HUES64 (cell line): Measurements from ENCODE around the gene PARVA.

ENCODE experiments used
- H3K27ac ChIP-seq: 2 replicates; pipeline ENCODE4 v1.7.0; 2013; ENCODE audit warnings: low read depth, low read length, inconsistent platforms
- H3K27me3 ChIP-seq: 2 replicates; pipeline ENCODE4 v1.6.1; 2013; ENCODE audit warnings: mild to moderate bottlenecking, low read length; ENCODE audit not compliant: insufficient read depth
- H3K36me3 ChIP-seq: 2 replicates; pipeline ENCODE4 v1.6.1; 2013; ENCODE audit warnings: mild to moderate bottlenecking, low read length; ENCODE audit not compliant: insufficient read depth
- H3K4me1 ChIP-seq: 2 replicates; pipeline ENCODE4 v1.6.1; 2013; ENCODE audit warnings: mild to moderate bottlenecking, low read length, moderate library complexity; ENCODE audit not compliant: insufficient read depth
- H3K4me3 ChIP-seq: 2 replicates; pipeline ENCODE4 v1.5.1; 2013; ENCODE audit warnings: mild to moderate bottlenecking, low read length, moderate library complexity
- H3K9ac ChIP-seq: 2 replicates; pipeline ENCODE4 v1.6.1; 2013; ENCODE audit warnings: mild to moderate bottlenecking, low read depth, low read length
- H3K9me3 ChIP-seq: 2 replicates; pipeline ENCODE4 v1.6.1; 2013; ENCODE audit warnings: low read depth, low read length; ENCODE audit not compliant: insufficient read depth
- WGBS: fragments of 150-250, 120-280 bp; methylation state at CpG from one replicate; pipeline ENCODE4 v1.1.7; 2013; ENCODE audit warnings: missing lambda C conversion rate; 5-methylcytosine and 5-hydroxymethylcytosine counted together

The PARVA gene

DNA sequence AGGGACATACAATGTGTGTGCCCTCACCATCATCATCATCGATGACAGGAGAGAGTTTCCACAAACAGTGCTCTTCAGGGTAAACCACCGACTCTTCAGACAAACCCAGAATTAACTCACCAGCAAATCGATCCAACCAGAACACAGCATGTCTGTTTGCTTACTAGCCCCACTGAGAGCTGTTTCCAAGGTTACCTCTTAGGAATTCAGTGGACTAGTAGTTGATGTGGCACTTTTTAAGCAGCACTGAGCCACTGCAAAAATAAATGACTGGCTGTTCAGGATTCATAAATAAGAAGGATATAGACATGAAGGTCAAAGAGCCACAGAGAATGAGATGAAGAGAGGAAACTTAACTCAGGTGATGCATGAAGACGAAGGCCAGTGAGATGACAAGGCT lies 83.1 kb downstream of the PARVA start:
- Histone ChIP-seq H3K4me3 (no peak overlapping the region), H3K36me3 (no peaks in the 10 kb centered on the region), H3K9ac (no peak overlapping the region), H3K9me3 (peaks cover 10% of the 10 kb centered on the region; the same call in 1 of the 2 replicates), H3K27me3 (no peaks in the 10 kb centered on the region), H3K27ac (no peak overlapping the region), H3K4me1 (no peaks in the 10 kb centered on the region; the same call in 1 of the 2 replicates)
- 89% methylated on average over 4 of the region's 4 CpGs for WGBS

DNA sequence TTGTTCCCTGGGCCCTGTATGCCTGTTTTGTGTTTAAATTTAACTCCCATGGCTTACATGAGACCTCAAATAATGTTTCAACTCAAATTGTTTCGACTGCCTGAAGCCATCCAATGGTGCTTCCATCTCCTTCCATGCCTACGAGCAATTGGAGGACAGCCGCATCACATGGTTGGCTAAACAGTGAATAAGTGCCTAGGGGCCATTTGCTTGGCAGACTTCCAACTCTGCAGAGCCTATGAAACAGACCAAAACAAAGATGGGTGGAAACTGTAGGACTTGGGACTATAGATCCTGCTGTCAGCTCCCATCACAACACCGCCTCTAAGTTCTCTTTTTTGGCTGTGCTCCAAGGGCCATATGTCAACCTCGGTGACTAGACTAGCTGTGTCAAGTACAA lies 84.1 kb downstream of the PARVA start:
- H3K27me3 ChIP-seq: no peaks in the 10 kb centered on the region
- H3K36me3 ChIP-seq: no peaks in the 10 kb centered on the region
- H3K27ac ChIP-seq: no peak overlapping the region
- H3K9me3 ChIP-seq: peaks cover 10% of the 10 kb centered on the region; the same call in 1 of the 2 replicates
- WGBS: 96% methylated on average over 5 of the region's 5 CpGs
- H3K4me1 ChIP-seq: no peaks in the 10 kb centered on the region; the same call in 1 of the 2 replicates
- no peak overlapping the region for H3K4me3 ChIP-seq
- no peak overlapping the region for H3K9ac ChIP-seq

DNA sequence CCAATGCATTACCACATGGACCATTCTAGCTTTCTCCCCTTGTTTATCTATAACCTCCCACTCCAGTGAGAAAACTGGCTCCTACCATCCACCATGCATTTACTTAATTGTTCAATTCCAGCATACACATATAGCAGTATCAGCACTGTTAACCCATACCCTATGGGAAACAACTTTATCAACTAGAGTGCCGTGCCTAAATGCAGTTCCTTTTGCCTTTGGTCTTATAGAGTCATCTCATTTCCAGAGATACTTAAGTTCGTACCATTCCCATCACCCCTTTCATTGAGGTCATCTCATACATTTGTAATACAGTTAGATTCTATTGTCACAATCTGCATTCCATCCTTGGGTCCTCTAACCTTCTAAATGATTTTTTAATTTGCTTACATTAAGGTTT lies 86.9 kb downstream of the PARVA start:
- Histone ChIP-seq H3K4me3 (no peak overlapping the region), H3K4me1 (no peaks in the 10 kb centered on the region; the same call in 1 of the 2 replicates), H3K27me3 (no peaks in the 10 kb centered on the region), H3K27ac (no peak overlapping the region), H3K9me3 (peaks cover 10% of the 10 kb centered on the region; the same call in 1 of the 2 replicates), H3K9ac (no peak overlapping the region), H3K36me3 (no peaks in the 10 kb centered on the region)
- 88% methylated on average over 2 of the region's 2 CpGs for WGBS

DNA sequence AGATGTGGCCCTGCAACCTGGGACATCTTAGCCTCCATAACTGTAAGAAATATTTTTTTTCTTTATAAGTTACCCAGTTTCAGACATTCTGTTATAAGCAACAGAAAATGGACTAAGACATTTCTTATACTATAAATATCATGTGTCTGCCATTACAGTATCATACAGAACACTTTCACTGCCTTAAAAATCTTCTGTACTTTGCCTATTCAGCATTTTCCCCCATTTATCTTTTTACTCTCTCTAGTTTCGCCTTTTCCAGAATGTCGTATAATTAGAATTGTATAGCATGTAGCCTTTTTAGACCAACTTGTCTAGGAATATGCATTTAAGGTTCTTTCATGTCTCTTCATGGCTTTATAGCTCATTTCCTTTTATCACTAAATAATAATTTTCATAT lies 88.0 kb downstream of the PARVA start:
- Histone ChIP-seq H3K27ac (no peak overlapping the region), H3K9ac (no peak overlapping the region), H3K4me3 (no peak overlapping the region), H3K9me3 (peaks cover 10% of the 10 kb centered on the region; the same call in 1 of the 2 replicates), H3K27me3 (no peaks in the 10 kb centered on the region), H3K4me1 (no peaks in the 10 kb centered on the region; the same call in 1 of the 2 replicates), H3K36me3 (no peaks in the 10 kb centered on the region)
- 100% methylated on average over 1 of the region's 2 CpGs for WGBS

DNA sequence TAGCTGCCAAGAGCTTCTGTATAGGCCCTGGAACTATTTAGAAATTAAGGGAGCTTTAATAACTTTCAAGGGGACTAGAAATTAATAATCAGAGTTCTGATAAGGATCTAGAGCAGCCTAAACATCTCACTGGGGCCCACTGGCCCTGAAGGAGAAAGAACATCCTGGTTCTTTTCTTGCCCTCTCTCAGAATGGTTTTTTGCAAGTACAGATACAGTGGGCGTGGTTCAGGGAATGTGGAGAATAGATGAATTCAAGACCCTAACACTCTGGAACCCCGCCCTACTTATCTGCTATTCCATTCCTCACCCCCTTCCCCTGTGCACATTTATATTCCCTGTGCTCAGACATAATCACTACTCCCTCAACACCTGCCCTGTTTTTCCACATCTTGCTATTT lies 90.2 kb downstream of the PARVA start:
- no peak overlapping the region for H3K27ac ChIP-seq
- 91% methylated on average over 1 of the region's 2 CpGs for WGBS
- H3K27me3 ChIP-seq: no peaks in the 10 kb centered on the region
- H3K4me3 ChIP-seq: no peak overlapping the region
- no peaks in the 10 kb centered on the region for H3K36me3 ChIP-seq
- peaks cover 5% of the 10 kb centered on the region for H3K4me1 ChIP-seq
- no peak overlapping the region for H3K9ac ChIP-seq
- peaks cover 10% of the 10 kb centered on the region; the same call in 1 of the 2 replicates for H3K9me3 ChIP-seq

DNA sequence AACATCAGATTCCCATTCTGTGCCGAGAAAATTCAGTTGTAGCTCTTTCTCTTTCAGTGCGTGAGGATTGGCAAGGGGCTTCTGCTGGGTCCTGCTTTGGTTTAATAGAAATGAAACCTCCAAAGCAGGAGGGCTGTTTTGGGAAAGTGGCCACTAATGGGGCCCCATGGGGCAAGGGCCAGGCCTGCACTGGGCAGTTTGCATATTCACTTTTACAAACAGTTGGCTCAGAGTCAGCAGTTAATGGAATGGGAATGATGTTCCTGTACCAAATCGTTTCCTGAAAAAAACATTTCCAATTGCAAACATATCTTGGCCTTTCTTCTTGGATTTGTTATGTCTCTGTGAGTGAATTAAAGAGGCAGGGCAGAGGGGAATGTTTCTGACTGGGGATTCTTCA lies 92.1 kb downstream of the PARVA start:
- 93% methylated on average over 3 of the region's 3 CpGs for WGBS

DNA sequence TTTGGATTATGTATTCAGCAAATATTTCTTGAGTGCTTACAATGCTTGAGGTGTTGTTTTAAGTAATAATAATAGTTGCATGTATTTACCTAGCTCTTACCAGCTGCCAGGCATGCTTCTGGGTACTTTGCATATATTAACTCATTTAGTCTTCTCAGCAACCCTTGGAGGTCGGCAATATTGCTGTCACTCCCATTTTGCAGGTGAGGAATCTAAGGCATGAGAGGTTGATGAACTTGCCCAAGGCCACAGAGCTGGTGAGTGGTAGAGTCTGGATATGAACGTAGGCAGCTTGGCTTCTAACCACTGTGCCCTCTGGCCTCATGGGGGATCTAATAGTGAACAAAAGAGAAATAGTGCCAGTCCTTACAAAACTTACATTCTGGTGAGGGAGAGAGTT lies 92.9 kb downstream of the PARVA start:
- Histone ChIP-seq H3K36me3 (no peaks in the 10 kb centered on the region; the same call in 1 of the 2 replicates), H3K4me3 (no peak overlapping the region), H3K27ac (no peak overlapping the region), H3K27me3 (no peaks in the 10 kb centered on the region), H3K9ac (no peak overlapping the region), H3K4me1 (peaks cover 20% of the 10 kb centered on the region), H3K9me3 (no peaks in the 10 kb centered on the region)
- 73% methylated on average over 2 of the region's 2 CpGs for WGBS

More for the DNA sequence above, 92.1 kb downstream of the PARVA start:
- Histone ChIP-seq H3K36me3 (no peaks in the 10 kb centered on the region; the same call in 1 of the 2 replicates), H3K4me1 (peaks cover 20% of the 10 kb centered on the region), H3K4me3 (no peak overlapping the region), H3K27ac (no peak overlapping the region), H3K9me3 (peaks cover 3% of the 10 kb centered on the region; the same call in 1 of the 2 replicates), H3K9ac (no peak overlapping the region), H3K27me3 (no peaks in the 10 kb centered on the region)

DNA sequence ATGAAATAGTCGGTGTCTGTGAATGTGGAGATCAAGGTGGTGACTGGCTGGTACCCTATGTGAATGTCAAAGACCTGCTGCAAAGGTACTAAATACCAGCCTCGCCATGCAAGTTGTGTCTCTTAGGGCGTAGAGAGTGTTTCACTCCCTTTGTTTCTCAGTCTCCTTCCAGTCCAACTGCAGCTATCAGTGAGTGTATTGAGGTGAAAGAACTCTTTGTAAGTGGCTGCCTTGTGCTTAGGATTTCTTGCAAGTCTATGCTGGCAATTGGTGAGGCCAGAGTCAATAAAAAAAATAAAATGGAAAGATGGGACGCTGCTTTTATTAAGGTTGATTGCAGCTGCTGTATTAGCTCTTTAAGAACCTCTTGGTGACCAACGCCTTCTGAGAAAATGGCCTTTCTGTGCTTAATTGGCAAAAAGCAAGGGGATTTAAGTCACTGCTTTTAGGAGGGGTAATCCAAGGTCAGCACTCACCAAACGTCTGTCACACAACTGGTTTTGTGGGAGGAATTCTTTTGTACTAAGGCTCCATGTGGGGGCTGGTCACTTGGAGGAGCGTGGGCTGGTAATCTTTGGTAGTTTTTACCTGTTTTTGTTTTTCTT lies 95.1 kb downstream of the PARVA start:
- Histone ChIP-seq H3K4me1 (peaks cover 20% of the 10 kb centered on the region), H3K36me3 (no peaks in the 10 kb centered on the region; the same call in 1 of the 2 replicates), H3K27me3 (no peaks in the 10 kb centered on the region), H3K4me3 (no peak overlapping the region), H3K9me3 (no peaks in the 10 kb centered on the region), H3K27ac (no peak overlapping the region), H3K9ac (no peak overlapping the region)
- 78% methylated on average over 7 of the region's 7 CpGs for WGBS

DNA sequence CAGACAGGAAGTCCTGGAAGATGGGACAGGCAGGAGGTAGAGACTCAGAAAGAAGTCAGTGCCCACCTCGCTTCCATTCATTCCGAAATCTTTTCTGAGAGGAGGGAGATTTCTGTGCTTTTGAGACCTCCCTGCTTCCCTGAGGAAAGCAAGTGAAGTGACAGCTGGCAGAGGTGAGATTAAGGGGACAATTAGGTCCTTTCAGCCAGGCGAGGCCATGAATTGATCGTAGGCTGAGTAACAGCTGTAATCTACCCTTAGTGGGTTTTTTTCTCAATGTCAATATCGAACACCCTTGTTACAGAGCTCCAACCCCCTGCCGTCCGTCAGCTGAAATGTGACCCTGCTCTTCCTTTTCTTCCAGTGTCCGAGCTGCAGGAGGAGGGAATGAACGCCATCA lies 96.0 kb downstream of the PARVA start:
- H3K9ac ChIP-seq: no peak overlapping the region
- H3K27me3 ChIP-seq: no peaks in the 10 kb centered on the region
- peaks cover 20% of the 10 kb centered on the region for H3K4me1 ChIP-seq
- 79% methylated on average over 9 of the region's 9 CpGs for WGBS
- H3K9me3 ChIP-seq: no peaks in the 10 kb centered on the region
- H3K27ac ChIP-seq: no peak overlapping the region
- H3K4me3 ChIP-seq: no peak overlapping the region
- H3K36me3 ChIP-seq: no peaks in the 10 kb centered on the region; the same call in 1 of the 2 replicates

DNA sequence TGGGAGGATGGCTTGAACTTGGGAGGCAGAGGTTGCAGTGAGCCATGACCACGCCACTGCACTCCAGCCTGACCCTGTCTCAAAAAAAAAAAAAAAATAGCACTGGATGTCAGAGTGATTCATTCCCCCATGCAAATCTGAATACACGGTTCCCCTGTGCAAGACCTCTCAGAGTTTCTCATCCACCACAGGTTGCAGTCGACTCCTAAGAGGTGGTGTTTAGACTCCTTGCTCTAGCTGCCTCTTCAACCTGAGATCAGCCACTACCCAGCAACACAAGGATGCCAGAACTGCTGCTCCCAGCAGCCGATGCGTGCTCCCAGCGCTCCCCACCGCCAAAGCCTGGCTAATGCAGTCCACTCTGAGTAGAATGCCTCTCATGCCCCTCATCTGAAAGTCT lies 97.5 kb downstream of the PARVA start:
- H3K27ac ChIP-seq: no peak overlapping the region
- H3K27me3 ChIP-seq: no peaks in the 10 kb centered on the region
- 93% methylated on average over 7 of the region's 7 CpGs for WGBS
- H3K36me3 ChIP-seq: peaks cover 3% of the 10 kb centered on the region; the same call in 1 of the 2 replicates
- H3K4me3 ChIP-seq: no peak overlapping the region
- no peaks in the 10 kb centered on the region for H3K9me3 ChIP-seq
- peaks cover 20% of the 10 kb centered on the region for H3K4me1 ChIP-seq
- no peak overlapping the region for H3K9ac ChIP-seq

DNA sequence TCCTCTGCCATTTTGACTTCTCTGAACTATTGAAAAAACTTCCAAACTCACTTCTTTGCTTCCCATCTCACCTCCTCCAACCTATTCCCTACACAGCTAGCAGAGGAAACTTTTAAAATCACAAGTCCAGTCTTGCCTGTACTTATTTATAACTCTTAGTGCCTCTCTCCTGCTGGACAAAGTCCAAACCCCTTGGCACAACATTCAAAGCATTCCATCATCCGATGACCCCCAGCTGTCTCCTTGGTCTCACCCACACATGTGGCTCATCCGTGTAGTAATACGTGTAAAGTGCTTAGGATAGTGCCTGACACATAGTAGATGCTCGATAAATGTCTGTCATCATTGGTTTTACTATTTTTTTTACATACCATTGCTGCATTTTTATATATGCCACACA lies 101.4 kb downstream of the PARVA start:
- 99% methylated on average over 4 of the region's 4 CpGs for WGBS

More for the DNA sequence above, 101.4 kb downstream of the PARVA start:
- Histone ChIP-seq H3K4me1 (0 out of 2 replicates have a peak, but pooled peaks cover 4% of the 10 kb centered on the region), H3K36me3 (peaks cover 3% of the 10 kb centered on the region; the same call in 1 of the 2 replicates), H3K27me3 (no peaks in the 10 kb centered on the region), H3K27ac (no peak overlapping the region), H3K9me3 (no peaks in the 10 kb centered on the region), H3K4me3 (no peak overlapping the region), H3K9ac (no peak overlapping the region)
